Lower lobe of right lung (tissue), 2 donors: ENCODE data around the gene BCL7C. TPM values are rescaled to one million over a fixed set of nuclear protein-coding genes. Genes with fewer than 3 reads are reported as not detected.

Source experiments
- ATAC-seq, 2 donors: fragments of 200-7000 bp; cut with Tn5 transposase; one replicate each; pipeline ENCODE4 v1.9.1; 2020 to 2022; ENCODE audit warnings: mild to moderate bottlenecking in 2 of 2, moderate library complexity in 2 of 2
- DNase-seq: peaks from one replicate; pipeline ENCODE4 v3.0.0-alpha.2; 2020
- H3K27ac ChIP-seq: fragments of 200-600 bp; one replicate; pipeline ENCODE4 v1.8.0; 2022
- H3K27me3 ChIP-seq: fragments of 200-600 bp; one replicate; pipeline ENCODE4 v1.8.0; 2022; ENCODE audit warnings: low read depth
- H3K36me3 ChIP-seq: fragments of 200-600 bp; one replicate; pipeline ENCODE4 v1.8.0; 2022; ENCODE audit warnings: mild to moderate bottlenecking
- H3K4me1 ChIP-seq: fragments of 200-600 bp; one replicate; pipeline ENCODE4 v1.8.0; 2022
- H3K4me3 ChIP-seq: fragments of 200-600 bp; one replicate; pipeline ENCODE4 v1.8.0; 2022; ENCODE audit warnings: mild to moderate bottlenecking
- H3K9me3 ChIP-seq: fragments of 200-600 bp; one replicate; pipeline ENCODE4 v1.8.0; 2022
- CTCF ChIP-seq: fragments of 200-600 bp; IDR thresholded peaks from one replicate; pipeline ENCODE4 v1.8.0; 2022; ENCODE audit warnings: antibody characterized with exemption, mild to moderate bottlenecking
- intact Hi-C: fragments of 100-400 bp; cut with DNase I; formaldehyde crosslinking; loops from one replicate; pipeline ENCODE4 v1.11.0; 2022
- total RNA-seq: library from RNA; stranded (reverse); fragmentation: NEBNext Ultra II Directional; extraction: Animal tissue kit (Norgen Biotek cat#: 25700); gene quantifications from one replicate; pipeline ENCODE4 v1.2.1, GENCODE V29; 2021
- donor health status: DM: no; HTN: yes; CAD: no; lungs with severe emphysema.

BCL7C gene
- total RNA-seq, 1 donor from 2014 or later, result 23.3 TPM

- ATAC-seq (no peak), DNase-seq (peak; percentile 57)
- Histone ChIP-seq H3K4me1 (peaks cover 3% of the 10 kb centered on the region), H3K36me3 (no peaks in the 10 kb centered on the region), H3K27me3 (no peaks in the 10 kb centered on the region), H3K27ac (peak overlapping the region; percentile 53), H3K9me3 (no peaks in the 10 kb centered on the region), H3K4me3 (peak overlapping the region; percentile 61)
- TF ChIP-seq CTCF, result no peak
- intact Hi-C loops, result no loop called here
Observed at GRCh38 chr16:30924076-30924912, 30.4 kb upstream of the BCL7C start.

GRCh38 chr16:30923554-30924075 lies 29.7 kb upstream of the BCL7C start, which contains the start of gene FBXL19:
TSS of gene FBXL19 (plus strand) at chr16:30923572. CDS start at chr16:30925755, 2,183 bp downstream.
- Histone ChIP-seq H3K36me3 (no peaks in the 10 kb centered on the region), H3K4me1 (peaks cover 3% of the 10 kb centered on the region), H3K27ac (peak within 1 kb of the TSS; percentile 92), H3K9me3 (no peaks in the 10 kb centered on the region), H3K4me3 (peak within 1 kb of the TSS; percentile 61), H3K27me3 (no peaks in the 10 kb centered on the region)
- intact Hi-C loops, result no loop called here
- DNase-seq (peak; percentile 62), ATAC-seq (no peak)
- no peak for TF ChIP-seq CTCF

- no peaks in the 10 kb centered on the region for H3K36me3 ChIP-seq
- no peak for TF ChIP-seq CTCF
- DNase-seq (peak; percentile 100), ATAC-seq (peak; percentile 87 to 91)
- H3K27me3 ChIP-seq, result no peaks in the 10 kb centered on the region
- intact Hi-C loops, result no loop called here
- H3K4me1 ChIP-seq, result peaks cover 3% of the 10 kb centered on the region
- H3K4me3 ChIP-seq, result peak overlapping the region; percentile 61
- no peaks in the 10 kb centered on the region for H3K9me3 ChIP-seq
- H3K27ac ChIP-seq, result peak overlapping the region; percentile 92
Observed at GRCh38 chr16:30922960-30923535, 29.2 kb upstream of the BCL7C start.

- intact Hi-C loops, result no loop called here
Observed at GRCh38 chr16:30922420-30922959, 28.6 kb upstream of the BCL7C start.

More at GRCh38 chr16:30922420-30922959, 28.6 kb upstream of the BCL7C start:
- no peaks in the 10 kb centered on the region for H3K36me3 ChIP-seq
- H3K4me3 ChIP-seq, result peak overlapping the region; percentile 61
- peaks cover 3% of the 10 kb centered on the region for H3K4me1 ChIP-seq
- no peaks in the 10 kb centered on the region for H3K9me3 ChIP-seq
- ATAC-seq, result peak; percentile 90 to 93
- no peaks in the 10 kb centered on the region for H3K27me3 ChIP-seq
- H3K27ac ChIP-seq, result peak overlapping the region; percentile 92
- no peak for TF ChIP-seq CTCF
- peak; percentile 100 for DNase-seq
